Fibroblast of lung (primary cell): ENCODE results near the gene ATP5PD. TPM values are rescaled to one million over a fixed set of nuclear protein-coding genes. Genes with fewer than 3 reads are reported as not detected.
"Not testable (repeated sequence)": the region's sequence is repeated elsewhere in the genome, so short reads cannot be mapped to it uniquely, and the experiment has no call there.

Experiments
- DNase-seq, 2 donors: peaks; one replicate each; pipeline versions ENCODE4 v3.0.0 to v3.0.0-alpha.2; 2010; ENCODE audit warnings: low read depth in 2 of 2
- H2AFZ ChIP-seq: 2 replicates; pipeline ENCODE4 v1.5.1; 2012; ENCODE audit warnings: low read length, control low read depth, inconsistent platforms
- H3K27ac ChIP-seq: 2 replicates; pipeline ENCODE4 v1.5.1; 2011; ENCODE audit warnings: low read length, control low read depth; ENCODE audit not compliant: insufficient read depth
- H3K27me3 ChIP-seq: 2 replicates; pipeline ENCODE4 v1.5.1; 2011; ENCODE audit warnings: mild to moderate bottlenecking, low read length; ENCODE audit not compliant: control insufficient read depth, insufficient read depth
- H3K36me3 ChIP-seq: 2 replicates; pipeline ENCODE4 v1.5.1; 2011; ENCODE audit warnings: low read length; ENCODE audit not compliant: control insufficient read depth, insufficient read depth
- H3K4me1 ChIP-seq: 2 replicates; pipeline ENCODE4 v1.5.1; 2011; ENCODE audit warnings: low read length; ENCODE audit not compliant: control insufficient read depth, insufficient read depth; ENCODE audit errors: extremely low read depth
- H3K4me2 ChIP-seq: 2 replicates; pipeline ENCODE4 v1.5.1; 2011; ENCODE audit warnings: low read length, control low read depth; ENCODE audit not compliant: insufficient read depth; ENCODE audit errors: extremely low read depth
- H3K4me3 ChIP-seq, 4 experiments: fragments of 200-600 bp in 1 of 4; sonication (generic) in 1 of 4; replicated peaks in 1 of 4; 2 replicates each; pipeline ENCODE4 v1.5.1; 2011 to 2016; ENCODE audit warnings: low read length in 4 of 4, low read depth in 3 of 4, mild to moderate bottlenecking in 3 of 4, control low read depth in 2 of 4, inconsistent platforms in 1 of 4, mixed read lengths in 1 of 4; ENCODE audit not compliant: insufficient read depth in 1 of 4; ENCODE audit errors: control extremely low read depth in 1 of 4
- H3K79me2 ChIP-seq: 2 replicates; pipeline ENCODE4 v1.5.1; 2012; ENCODE audit warnings: mild to moderate bottlenecking, low read length, inconsistent platforms; ENCODE audit not compliant: control insufficient read depth, insufficient read depth
- H3K9ac ChIP-seq: 2 replicates; pipeline ENCODE4 v1.5.1; 2011; ENCODE audit warnings: mild to moderate bottlenecking, low read length, control low read depth; ENCODE audit not compliant: insufficient read depth
- H3K9me3 ChIP-seq: 2 replicates; pipeline ENCODE4 v1.5.1; 2012; ENCODE audit warnings: low read depth, low read length; ENCODE audit not compliant: control insufficient read depth, insufficient read depth
- H4K20me1 ChIP-seq: 2 replicates; pipeline ENCODE4 v1.5.1; 2011; ENCODE audit warnings: low read length; ENCODE audit not compliant: control insufficient read depth, insufficient read depth; ENCODE audit errors: extremely low read depth
- CTCF ChIP-seq, 2 donors: IDR thresholded peaks in 1 of 2; conservative IDR thresholded peaks in 1 of 2; 1 replicate in 1 of 2; 2 replicates in 1 of 2; pipeline ENCODE4 v1.5.1; 2011 to 2012; ENCODE audit warnings: low read length in 2 of 2, control low read depth in 1 of 2, inconsistent platforms in 1 of 2, low read depth in 1 of 2, mild to moderate bottlenecking in 1 of 2
- EZH2 ChIP-seq: IDR thresholded peaks from 2 replicates; pipeline ENCODE4 v1.5.1; 2012; ENCODE audit warnings: low read length, control low read depth, mild to moderate bottlenecking; ENCODE audit errors: missing control alignments
- polyA plus RNA-seq, 2 donors: library from polyadenylated mRNA; depleted of rRNA in 1 of 2; stranded (reverse) in 1 of 2; unstranded in 1 of 2; fragments of >200 nt; gene quantifications; 2 replicates each; pipeline ENCODE4 v1.2.1, GENCODE V29; 2011 to 2012; ENCODE audit warnings: missing spikeins in 1 of 2
- total RNA-seq: library from RNA; depleted of rRNA; stranded (reverse); fragments of >200 nt; gene quantifications from 2 replicates; pipeline ENCODE4 v1.2.1, GENCODE V29; 2014

The ATP5PD gene
- total and polyA plus RNA-seq, 2 donors (not counting 1 experiment from before 2014, with no cell fraction given), result 317 to 442 TPM

GRCh38 chr17:75044716-75045115 is 2.1 kb downstream of the ATP5PD start:
- Histone ChIP-seq H2AFZ (no peak overlapping the region), H3K27ac (no peak overlapping the region), H4K20me1 (no peaks in the 10 kb centered on the region), H3K36me3 (peaks cover 10% of the 10 kb centered on the region), H3K27me3 (no peaks in the 10 kb centered on the region), H3K4me1 (peaks cover 3% of the 10 kb centered on the region), H3K79me2 (peaks cover 21% of the 10 kb centered on the region), H3K4me3 (no peak overlapping the region), H3K9ac (no peak overlapping the region), H3K9me3 (no peaks in the 10 kb centered on the region), H3K4me2 (no peak overlapping the region)
- DNase-seq, result no peak
- TF ChIP-seq EZH2 (no peak), CTCF (conservative IDR thresholded peaks at IDR 0.05 in 1 of 2, IDR thresholded peaks at IDR 0.05 in 1 of 2; ENCODE audit: low read depth in 1 of 2, low read length in 2 of 2) (no peak)

GRCh38 chr17:75043789-75044188 is 3.0 kb downstream of the ATP5PD start:
- not testable (repeated sequence) for H3K9me3 ChIP-seq, H3K4me3 ChIP-seq, DNase-seq, H3K4me2 ChIP-seq, H3K27me3 ChIP-seq, H4K20me1 ChIP-seq, H2AFZ ChIP-seq, H3K4me1 ChIP-seq, H3K9ac ChIP-seq, H3K27ac ChIP-seq
- Histone ChIP-seq H3K36me3 (peaks cover 12% of the 10 kb centered on the region), H3K79me2 (peaks cover 21% of the 10 kb centered on the region)

GRCh38 chr17:75041656-75042280 is 5.0 kb downstream of the ATP5PD start:
- no peaks in the 10 kb centered on the region for H3K9me3 ChIP-seq
- no peak overlapping the region for H2AFZ ChIP-seq
- H3K79me2 ChIP-seq, result peaks cover 13% of the 10 kb centered on the region
- no peak overlapping the region for H3K4me3 ChIP-seq
- H3K27ac ChIP-seq, result no peak overlapping the region
- H3K36me3 ChIP-seq, result peaks cover 13% of the 10 kb centered on the region
- H4K20me1 ChIP-seq, result no peaks in the 10 kb centered on the region
- H3K4me1 ChIP-seq, result no peaks in the 10 kb centered on the region
- no peak overlapping the region for H3K4me2 ChIP-seq
- no peaks in the 10 kb centered on the region for H3K27me3 ChIP-seq
- H3K9ac ChIP-seq, result no peak overlapping the region
- no peak for TF ChIP-seq EZH2
- no peak for TF ChIP-seq CTCF (conservative IDR thresholded peaks at IDR 0.05 in 1 of 2, IDR thresholded peaks at IDR 0.05 in 1 of 2; ENCODE audit: low read depth in 1 of 2, low read length in 2 of 2)
- DNase-seq, result no peak
